GM23338 (cell line): ENCODE results near the gene MOGAT2. TPM values are rescaled to one million over a fixed set of nuclear protein-coding genes. Genes with fewer than 3 reads are reported as not detected.

ENCODE experiments used
- ATAC-seq: fragments of 200-7000 bp; cut with Tn5 transposase; 3 replicates; pipeline ENCODE4 v1.9.1; 2020
- DNase-seq: peaks from one replicate; pipeline ENCODE4 v3.0.0-alpha.2; 2015; ENCODE audit warnings: low spot score
- H2AFZ ChIP-seq: fragments of 200-600 bp; sonication (generic); 2 replicates; pipeline ENCODE4 v1.8.0; 2016; ENCODE audit warnings: antibody characterized with exemption, mild to moderate bottlenecking, moderate library complexity
- H3F3A ChIP-seq: fragments of 200-600 bp; sonication (generic); replicated peaks from 2 replicates; pipeline ENCODE4 v1.8.0; 2017; ENCODE audit warnings: antibody characterized with exemption, mixed run types, low read depth
- H3K27ac ChIP-seq: fragments of 200-600 bp; sonication (generic); 2 replicates; pipeline ENCODE4 v1.6.1; 2016; ENCODE audit warnings: low read depth
- H3K27me3 ChIP-seq: fragments of 200-600 bp; sonication (generic); 2 replicates; pipeline ENCODE4 v1.8.0; 2016; ENCODE audit warnings: mild to moderate bottlenecking, mixed run types, moderate library complexity; ENCODE audit not compliant: insufficient read depth
- H3K36me3 ChIP-seq: fragments of 200-600 bp; sonication (generic); 2 replicates; pipeline ENCODE4 v1.8.0; 2016; ENCODE audit warnings: mild to moderate bottlenecking; ENCODE audit not compliant: insufficient read depth
- H3K4me1 ChIP-seq: fragments of 200-600 bp; sonication (generic); 2 replicates; pipeline ENCODE4 v1.8.0; 2016; ENCODE audit warnings: mild to moderate bottlenecking, moderate library complexity; ENCODE audit not compliant: insufficient read depth
- H3K4me2 ChIP-seq: fragments of 200-600 bp; sonication (generic); 2 replicates; pipeline ENCODE4 v1.7.1; 2017; ENCODE audit warnings: mixed run types
- H3K4me3 ChIP-seq: fragments of 200-600 bp; sonication (generic); 2 replicates; pipeline ENCODE4 v1.6.1; 2016; ENCODE audit warnings: mixed run types
- H3K79me2 ChIP-seq: fragments of 200-600 bp; sonication (generic); replicated peaks from 2 replicates; pipeline ENCODE4 v1.8.0; 2017; ENCODE audit warnings: mild to moderate bottlenecking; ENCODE audit not compliant: insufficient read depth
- H3K9me2 ChIP-seq: fragments of 200-600 bp; sonication (generic); 2 replicates; pipeline ENCODE4 v1.8.0; 2017; ENCODE audit not compliant: insufficient read depth
- H4K20me1 ChIP-seq: fragments of 200-600 bp; sonication (generic); replicated peaks from 2 replicates; pipeline ENCODE4 v1.8.0; 2017; ENCODE audit warnings: mild to moderate bottlenecking; ENCODE audit not compliant: insufficient read depth
- H3K27ac Mint-ChIP-seq: 2 replicates; pipeline ENCODE4 v1.8.0; 2020; ENCODE audit warnings: inconsistent platforms, mild to moderate bottlenecking, moderate library complexity, mixed read lengths
- H3K27me3 Mint-ChIP-seq: 3 replicates; pipeline ENCODE4 v1.8.0; 2022; ENCODE audit warnings: low read depth, mild to moderate bottlenecking, moderate library complexity, mixed read lengths, inconsistent platforms; ENCODE audit not compliant: insufficient read depth, poor library complexity
- H3K36me3 Mint-ChIP-seq: 3 replicates; pipeline ENCODE4 v1.8.0; 2021; ENCODE audit warnings: low read depth, mild to moderate bottlenecking, inconsistent platforms, moderate library complexity, mixed read lengths
- H3K4me1 Mint-ChIP-seq: 3 replicates; pipeline ENCODE4 v1.8.0; 2020; ENCODE audit warnings: mild to moderate bottlenecking, inconsistent platforms, mixed read lengths
- H3K4me3 Mint-ChIP-seq: 3 replicates; pipeline ENCODE4 v1.8.0; 2021; ENCODE audit warnings: moderate library complexity, mild to moderate bottlenecking, inconsistent platforms, mixed read lengths
- H3K9me3 Mint-ChIP-seq: 3 replicates; pipeline ENCODE4 v1.8.0; 2020; ENCODE audit warnings: moderate library complexity, mild to moderate bottlenecking, inconsistent platforms, mixed read lengths
- CREB1 ChIP-seq: fragments of 250-450 bp; sonication (Bioruptor Pico); IDR thresholded peaks from 2 replicates; pipeline ENCODE4 v1.5.0; 2020; ENCODE audit warnings: low read depth, mild to moderate bottlenecking, moderate library complexity
- EZH2 ChIP-seq: fragments of 200-600 bp; sonication (generic); IDR thresholded peaks from one replicate; pipeline ENCODE4 v1.8.0; 2017; ENCODE audit warnings: antibody characterized with exemption, mild to moderate bottlenecking, low read depth; ENCODE audit not compliant: unreplicated experiment
- EZH2phosphoT487 ChIP-seq: fragments of 200-600 bp; sonication (generic); IDR thresholded peaks from one replicate; pipeline ENCODE4 v1.8.1; 2018; ENCODE audit warnings: antibody characterized with exemption; ENCODE audit not compliant: unreplicated experiment
- JUNB ChIP-seq: IDR thresholded peaks from one replicate; pipeline ENCODE4 v1.6.1; 2016; ENCODE audit warnings: antibody characterized with exemption; ENCODE audit not compliant: unreplicated experiment
- NANOG ChIP-seq: IDR thresholded peaks from 2 replicates; pipeline ENCODE4 v1.6.1; 2016; ENCODE audit warnings: antibody characterized with exemption, borderline replicate concordance
- POLR2AphosphoS5 ChIP-seq: IDR thresholded peaks from 2 replicates; pipeline ENCODE4 v1.6.1; 2016; ENCODE audit warnings: antibody characterized with exemption, low read depth
- STAT1 ChIP-seq: IDR thresholded peaks from one replicate; pipeline ENCODE4 v1.6.1; 2016; ENCODE audit warnings: antibody characterized with exemption; ENCODE audit not compliant: unreplicated experiment
- ZNF114 ChIP-seq: fragments of 250-450 bp; sonication (Bioruptor Pico); IDR thresholded peaks from 2 replicates; pipeline ENCODE4 v1.5.0; 2020; ENCODE audit warnings: mild to moderate bottlenecking, moderate library complexity
- ZNF331 ChIP-seq: fragments of 250-450 bp; sonication (Bioruptor Pico); IDR thresholded peaks from 2 replicates; pipeline ENCODE4 v1.5.0; 2020; ENCODE audit warnings: low read depth, mild to moderate bottlenecking, moderate library complexity
- polyA plus RNA-seq: library from polyadenylated mRNA; unstranded; fragments of >200 nt; fragmentation: Nextera tagmentation; extraction: Ambion mirVana; gene quantifications from 2 replicates; pipeline ENCODE4 v1.2.1, GENCODE V29; 2016
- total RNA-seq: library from RNA; depleted of rRNA; stranded (reverse); fragments of >200 nt; shearing (Covaris generic); gene quantifications from 2 replicates; pipeline ENCODE4 v1.2.3, GENCODE V29; 2014
- TF ChIP-seq, protein P1 (sequence below), 2 experiments: fragments of 200-600 bp in 1 of 2; sonication (generic) in 1 of 2; conservative IDR thresholded peaks; 2 replicates each; pipeline versions ENCODE4 v1.5.1 to v1.6.1; 2016 to 2017; ENCODE audit warnings: antibody characterized with exemption in 2 of 2, low read depth in 2 of 2, mild to moderate bottlenecking in 2 of 2, moderate library complexity in 1 of 2
- TF ChIP-seq, protein P2 (sequence below): fragments of 250-450 bp; sonication (Bioruptor Pico); IDR thresholded peaks from 2 replicates; pipeline ENCODE4 v1.5.0; 2020; ENCODE audit warnings: mild to moderate bottlenecking, moderate library complexity
- TF ChIP-seq, protein P3 (sequence below): IDR thresholded peaks from 2 replicates; pipeline ENCODE4 v1.6.1; 2016; ENCODE audit warnings: antibody characterized with exemption

MOGAT2 gene
- total and polyA plus RNA-seq, 2 experiments from 2014 or later = not detected

DNA sequence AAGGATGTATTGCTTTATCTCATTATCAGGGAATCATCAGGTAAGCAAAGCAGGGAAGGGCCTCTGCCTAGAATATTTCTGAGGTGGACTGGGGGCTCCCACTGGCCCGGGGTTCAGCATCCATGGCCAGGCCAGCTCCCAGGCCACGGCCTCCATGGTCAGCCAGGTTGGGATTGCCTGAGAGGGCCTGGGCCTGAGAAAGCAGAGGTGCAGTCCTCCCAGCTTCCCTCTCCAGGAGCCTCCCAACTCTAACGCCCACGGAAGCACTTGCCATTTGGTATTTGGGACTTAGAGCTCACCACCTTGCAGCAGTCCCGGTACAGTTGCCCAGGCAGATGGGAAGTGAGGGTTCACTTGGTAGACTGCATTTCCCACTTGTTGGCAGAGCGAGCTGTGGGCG lies 63.7 kb downstream of the MOGAT2 start:
- no peaks in the 10 kb centered on the region for H3K36me3 Mint-ChIP-seq
- no peaks in the 10 kb centered on the region for H3K79me2 ChIP-seq
- no peak overlapping the region for H2AFZ ChIP-seq
- H3K27ac Mint-ChIP-seq = no peak overlapping the region
- H3K27me3 ChIP-seq = no peaks in the 10 kb centered on the region
- no peak for TF ChIP-seq STAT1
- TF ChIP-seq POLR2AphosphoS5 = no peak
- TF ChIP-seq, protein P1, sequence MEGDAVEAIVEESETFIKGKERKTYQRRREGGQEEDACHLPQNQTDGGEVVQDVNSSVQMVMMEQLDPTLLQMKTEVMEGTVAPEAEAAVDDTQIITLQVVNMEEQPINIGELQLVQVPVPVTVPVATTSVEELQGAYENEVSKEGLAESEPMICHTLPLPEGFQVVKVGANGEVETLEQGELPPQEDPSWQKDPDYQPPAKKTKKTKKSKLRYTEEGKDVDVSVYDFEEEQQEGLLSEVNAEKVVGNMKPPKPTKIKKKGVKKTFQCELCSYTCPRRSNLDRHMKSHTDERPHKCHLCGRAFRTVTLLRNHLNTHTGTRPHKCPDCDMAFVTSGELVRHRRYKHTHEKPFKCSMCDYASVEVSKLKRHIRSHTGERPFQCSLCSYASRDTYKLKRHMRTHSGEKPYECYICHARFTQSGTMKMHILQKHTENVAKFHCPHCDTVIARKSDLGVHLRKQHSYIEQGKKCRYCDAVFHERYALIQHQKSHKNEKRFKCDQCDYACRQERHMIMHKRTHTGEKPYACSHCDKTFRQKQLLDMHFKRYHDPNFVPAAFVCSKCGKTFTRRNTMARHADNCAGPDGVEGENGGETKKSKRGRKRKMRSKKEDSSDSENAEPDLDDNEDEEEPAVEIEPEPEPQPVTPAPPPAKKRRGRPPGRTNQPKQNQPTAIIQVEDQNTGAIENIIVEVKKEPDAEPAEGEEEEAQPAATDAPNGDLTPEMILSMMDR (conservative IDR thresholded peaks at IDR 0.05; ENCODE audit: low read depth in 2 of 2) = no peak
- H3K27ac ChIP-seq = no peak overlapping the region
- no peaks in the 10 kb centered on the region for H4K20me1 ChIP-seq
- H3K36me3 ChIP-seq = no peaks in the 10 kb centered on the region
- no peaks in the 10 kb centered on the region for H3K9me2 ChIP-seq
- DNase-seq = no peak
- no peak for ATAC-seq
- H3F3A ChIP-seq = no peaks in the 10 kb centered on the region
- H3K4me2 ChIP-seq = no peak overlapping the region
- H3K4me3 Mint-ChIP-seq = no peak overlapping the region
- peaks cover 3% of the 10 kb centered on the region for H3K27me3 Mint-ChIP-seq
- H3K4me3 ChIP-seq = no peak overlapping the region
- H3K9me3 Mint-ChIP-seq = no peaks in the 10 kb centered on the region
- H3K4me1 Mint-ChIP-seq = no peaks in the 10 kb centered on the region
- H3K4me1 ChIP-seq = no peaks in the 10 kb centered on the region

DNA sequence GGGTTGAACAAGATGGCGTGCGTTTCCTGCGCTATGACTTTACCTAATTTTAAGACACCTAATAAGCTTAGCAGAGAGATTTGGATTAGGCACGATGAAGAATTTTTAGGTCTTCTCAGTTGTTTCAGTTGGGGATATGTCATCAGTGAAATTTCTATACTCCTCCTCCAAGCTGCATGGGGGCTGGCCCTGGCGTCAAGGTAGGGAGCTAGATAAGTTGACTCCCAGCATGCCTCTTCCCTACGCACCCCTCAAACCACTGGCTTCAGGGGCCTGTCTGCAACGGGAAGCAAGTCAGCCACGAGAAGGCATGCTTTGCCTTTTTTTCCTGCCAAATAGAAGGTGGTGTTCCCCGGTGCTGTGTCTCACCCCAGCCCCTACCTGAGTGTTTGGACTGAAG lies 64.2 kb downstream of the MOGAT2 start:
- H3K9me3 Mint-ChIP-seq = no peaks in the 10 kb centered on the region
- TF ChIP-seq ZNF114 (CRISPR knock-in tag) (no peak), EZH2phosphoT487 (no peak), EZH2 (no peak), ZNF331 (CRISPR knock-in tag) (no peak), JUNB (no peak), NANOG (no peak), CREB1 (CRISPR knock-in tag) (no peak)
- TF ChIP-seq, protein P2, sequence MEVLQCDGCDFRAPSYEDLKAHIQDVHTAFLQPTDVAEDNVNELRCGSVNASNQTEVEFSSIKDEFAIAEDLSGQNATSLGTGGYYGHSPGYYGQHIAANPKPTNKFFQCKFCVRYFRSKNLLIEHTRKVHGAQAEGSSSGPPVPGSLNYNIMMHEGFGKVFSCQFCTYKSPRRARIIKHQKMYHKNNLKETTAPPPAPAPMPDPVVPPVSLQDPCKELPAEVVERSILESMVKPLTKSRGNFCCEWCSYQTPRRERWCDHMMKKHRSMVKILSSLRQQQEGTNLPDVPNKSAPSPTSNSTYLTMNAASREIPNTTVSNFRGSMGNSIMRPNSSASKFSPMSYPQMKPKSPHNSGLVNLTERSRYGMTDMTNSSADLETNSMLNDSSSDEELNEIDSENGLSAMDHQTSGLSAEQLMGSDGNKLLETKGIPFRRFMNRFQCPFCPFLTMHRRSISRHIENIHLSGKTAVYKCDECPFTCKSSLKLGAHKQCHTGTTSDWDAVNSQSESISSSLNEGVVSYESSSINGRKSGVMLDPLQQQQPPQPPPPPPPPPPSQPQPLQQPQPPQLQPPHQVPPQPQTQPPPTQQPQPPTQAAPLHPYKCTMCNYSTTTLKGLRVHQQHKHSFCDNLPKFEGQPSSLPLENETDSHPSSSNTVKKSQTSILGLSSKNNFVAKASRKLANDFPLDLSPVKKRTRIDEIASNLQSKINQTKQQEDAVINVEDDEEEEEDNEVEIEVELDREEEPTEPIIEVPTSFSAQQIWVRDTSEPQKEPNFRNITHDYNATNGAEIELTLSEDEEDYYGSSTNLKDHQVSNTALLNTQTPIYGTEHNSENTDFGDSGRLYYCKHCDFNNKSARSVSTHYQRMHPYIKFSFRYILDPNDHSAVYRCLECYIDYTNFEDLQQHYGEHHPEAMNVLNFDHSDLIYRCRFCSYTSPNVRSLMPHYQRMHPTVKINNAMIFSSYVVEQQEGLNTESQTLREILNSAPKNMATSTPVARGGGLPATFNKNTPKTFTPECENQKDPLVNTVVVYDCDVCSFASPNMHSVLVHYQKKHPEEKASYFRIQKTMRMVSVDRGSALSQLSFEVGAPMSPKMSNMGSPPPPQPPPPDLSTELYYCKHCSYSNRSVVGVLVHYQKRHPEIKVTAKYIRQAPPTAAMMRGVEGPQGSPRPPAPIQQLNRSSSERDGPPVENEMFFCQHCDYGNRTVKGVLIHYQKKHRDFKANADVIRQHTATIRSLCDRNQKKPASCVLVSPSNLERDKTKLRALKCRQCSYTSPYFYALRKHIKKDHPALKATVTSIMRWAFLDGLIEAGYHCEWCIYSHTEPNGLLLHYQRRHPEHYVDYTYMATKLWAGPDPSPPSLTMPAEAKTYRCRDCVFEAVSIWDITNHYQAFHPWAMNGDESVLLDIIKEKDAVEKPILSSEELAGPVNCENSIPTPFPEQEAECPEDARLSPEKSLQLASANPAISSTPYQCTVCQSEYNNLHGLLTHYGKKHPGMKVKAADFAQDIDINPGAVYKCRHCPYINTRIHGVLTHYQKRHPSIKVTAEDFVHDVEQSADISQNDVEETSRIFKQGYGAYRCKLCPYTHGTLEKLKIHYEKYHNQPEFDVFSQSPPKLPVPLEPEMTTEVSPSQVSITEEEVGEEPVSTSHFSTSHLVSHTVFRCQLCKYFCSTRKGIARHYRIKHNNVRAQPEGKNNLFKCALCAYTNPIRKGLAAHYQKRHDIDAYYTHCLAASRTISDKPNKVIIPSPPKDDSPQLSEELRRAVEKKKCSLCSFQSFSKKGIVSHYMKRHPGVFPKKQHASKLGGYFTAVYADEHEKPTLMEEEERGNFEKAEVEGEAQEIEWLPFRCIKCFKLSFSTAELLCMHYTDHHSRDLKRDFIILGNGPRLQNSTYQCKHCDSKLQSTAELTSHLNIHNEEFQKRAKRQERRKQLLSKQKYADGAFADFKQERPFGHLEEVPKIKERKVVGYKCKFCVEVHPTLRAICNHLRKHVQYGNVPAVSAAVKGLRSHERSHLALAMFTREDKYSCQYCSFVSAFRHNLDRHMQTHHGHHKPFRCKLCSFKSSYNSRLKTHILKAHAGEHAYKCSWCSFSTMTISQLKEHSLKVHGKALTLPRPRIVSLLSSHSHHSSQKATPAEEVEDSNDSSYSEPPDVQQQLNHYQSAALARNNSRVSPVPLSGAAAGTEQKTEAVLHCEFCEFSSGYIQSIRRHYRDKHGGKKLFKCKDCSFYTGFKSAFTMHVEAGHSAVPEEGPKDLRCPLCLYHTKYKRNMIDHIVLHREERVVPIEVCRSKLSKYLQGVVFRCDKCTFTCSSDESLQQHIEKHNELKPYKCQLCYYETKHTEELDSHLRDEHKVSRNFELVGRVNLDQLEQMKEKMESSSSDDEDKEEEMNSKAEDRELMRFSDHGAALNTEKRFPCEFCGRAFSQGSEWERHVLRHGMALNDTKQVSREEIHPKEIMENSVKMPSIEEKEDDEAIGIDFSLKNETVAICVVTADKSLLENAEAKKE (CRISPR knock-in tag) = no peak
- TF ChIP-seq, protein P3, sequence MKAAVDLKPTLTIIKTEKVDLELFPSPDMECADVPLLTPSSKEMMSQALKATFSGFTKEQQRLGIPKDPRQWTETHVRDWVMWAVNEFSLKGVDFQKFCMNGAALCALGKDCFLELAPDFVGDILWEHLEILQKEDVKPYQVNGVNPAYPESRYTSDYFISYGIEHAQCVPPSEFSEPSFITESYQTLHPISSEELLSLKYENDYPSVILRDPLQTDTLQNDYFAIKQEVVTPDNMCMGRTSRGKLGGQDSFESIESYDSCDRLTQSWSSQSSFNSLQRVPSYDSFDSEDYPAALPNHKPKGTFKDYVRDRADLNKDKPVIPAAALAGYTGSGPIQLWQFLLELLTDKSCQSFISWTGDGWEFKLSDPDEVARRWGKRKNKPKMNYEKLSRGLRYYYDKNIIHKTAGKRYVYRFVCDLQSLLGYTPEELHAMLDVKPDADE = no peak
- H3K27ac Mint-ChIP-seq = no peak overlapping the region
- no peaks in the 10 kb centered on the region for H3K4me1 ChIP-seq
- H3K36me3 ChIP-seq = no peaks in the 10 kb centered on the region
- peaks cover 3% of the 10 kb centered on the region for H3K27me3 Mint-ChIP-seq
- H3K9me2 ChIP-seq = no peaks in the 10 kb centered on the region
- H3K79me2 ChIP-seq = no peaks in the 10 kb centered on the region
- no peaks in the 10 kb centered on the region for H3K4me1 Mint-ChIP-seq
- no peaks in the 10 kb centered on the region for H3K36me3 Mint-ChIP-seq
- H3K27ac ChIP-seq = no peak overlapping the region
- DNase-seq = no peak
- H3K27me3 ChIP-seq = no peaks in the 10 kb centered on the region
- no peak overlapping the region for H3K4me3 Mint-ChIP-seq
- no peaks in the 10 kb centered on the region for H4K20me1 ChIP-seq
- H2AFZ ChIP-seq = no peak overlapping the region
- ATAC-seq = no peak
- H3K4me3 ChIP-seq = no peak overlapping the region
- H3F3A ChIP-seq = no peaks in the 10 kb centered on the region
- no peak overlapping the region for H3K4me2 ChIP-seq
